Measurements from ENCODE around the gene FGA. TPM values are rescaled to one million over a fixed set of nuclear protein-coding genes. Genes with fewer than 3 reads are reported as not detected.

The FGA gene
- total RNA-seq, 1 donor from 2014 or later, result 13.5 TPM

- TF ChIP-seq CTCF (IDR thresholded peaks at IDR 0.05; ENCODE audit: unreplicated experiment), result no peak
- no peak overlapping the region for H3K27ac Mint-ChIP-seq
- H3K4me1 Mint-ChIP-seq (ENCODE audit: low read depth), result peaks cover 35% of the 10 kb centered on the region
- H3K4me3 Mint-ChIP-seq (ENCODE audit: low read depth), result no peak overlapping the region
- H3K36me3 Mint-ChIP-seq (ENCODE audit: insufficient read depth), result no peaks in the 10 kb centered on the region
- DNase-seq (ENCODE audit: low spot score, unreplicated experiment), result no peak
- H3K9me3 Mint-ChIP-seq (ENCODE audit: low read depth), result no peaks in the 10 kb centered on the region
- H3K27me3 Mint-ChIP-seq, result no peaks in the 10 kb centered on the region
Observed at GRCh38 chr4:154614306-154614705, 23.8 kb upstream of the FGA start.

- no peak for TF ChIP-seq CTCF (IDR thresholded peaks at IDR 0.05; ENCODE audit: unreplicated experiment)
- Mint-ChIP-seq H3K9me3 (ENCODE audit: low read depth) (no peaks in the 10 kb centered on the region), H3K4me3 (ENCODE audit: low read depth) (no peak within 1 kb of the TSS), H3K36me3 (ENCODE audit: insufficient read depth) (peaks cover 1% of the 10 kb centered on the region), H3K4me1 (ENCODE audit: low read depth) (peaks cover 25% of the 10 kb centered on the region), H3K27me3 (no peaks in the 10 kb centered on the region), H3K27ac (no peak within 1 kb of the TSS)
- DNase-seq (ENCODE audit: low spot score, unreplicated experiment), result no peak
Observed at GRCh38 chr4:154612472-154613414, 22.2 kb upstream of the FGA start, which contains the start of gene FGG. FGG (minus strand) TSS chr4:154612656; CDS start chr4:154612609, 47 bp downstream.

- Mint-ChIP-seq H3K36me3 (ENCODE audit: insufficient read depth) (peaks cover 1% of the 10 kb centered on the region), H3K4me1 (ENCODE audit: low read depth) (peaks cover 19% of the 10 kb centered on the region), H3K27ac (no peak overlapping the region), H3K9me3 (ENCODE audit: low read depth) (no peaks in the 10 kb centered on the region), H3K27me3 (no peaks in the 10 kb centered on the region), H3K4me3 (ENCODE audit: low read depth) (no peak overlapping the region)
- no peak for TF ChIP-seq CTCF (IDR thresholded peaks at IDR 0.05; ENCODE audit: unreplicated experiment)
- no peak for DNase-seq (ENCODE audit: low spot score, unreplicated experiment)
Observed at GRCh38 chr4:154611833-154612232, 21.3 kb upstream of the FGA start.

GRCh38 chr4:154610582-154610981 is 20.0 kb upstream of the FGA start:
- Mint-ChIP-seq H3K4me1 (ENCODE audit: low read depth) (peaks cover 14% of the 10 kb centered on the region), H3K36me3 (ENCODE audit: insufficient read depth) (peaks cover 1% of the 10 kb centered on the region), H3K27ac (no peak overlapping the region), H3K27me3 (no peaks in the 10 kb centered on the region), H3K9me3 (ENCODE audit: low read depth) (no peaks in the 10 kb centered on the region), H3K4me3 (ENCODE audit: low read depth) (no peak overlapping the region)
- TF ChIP-seq CTCF (IDR thresholded peaks at IDR 0.05; ENCODE audit: unreplicated experiment), result no peak
- no peak for DNase-seq (ENCODE audit: low spot score, unreplicated experiment)

GRCh38 chr4:154609532-154609931 is 19.0 kb upstream of the FGA start:
- no peak overlapping the region for H3K4me3 Mint-ChIP-seq (ENCODE audit: low read depth)
- H3K36me3 Mint-ChIP-seq (ENCODE audit: insufficient read depth), result peaks cover 1% of the 10 kb centered on the region
- no peak overlapping the region for H3K27ac Mint-ChIP-seq
- H3K27me3 Mint-ChIP-seq, result no peaks in the 10 kb centered on the region
- TF ChIP-seq CTCF (IDR thresholded peaks at IDR 0.05; ENCODE audit: unreplicated experiment), result no peak
- H3K9me3 Mint-ChIP-seq (ENCODE audit: low read depth), result no peaks in the 10 kb centered on the region
- no peak for DNase-seq (ENCODE audit: low spot score, unreplicated experiment)
- peaks cover 14% of the 10 kb centered on the region for H3K4me1 Mint-ChIP-seq (ENCODE audit: low read depth)

All from progenitor cell of endocrine pancreas (in vitro differentiated cells).